ENCODE measurements around the gene EGR1.

The EGR1 gene

DNA sequence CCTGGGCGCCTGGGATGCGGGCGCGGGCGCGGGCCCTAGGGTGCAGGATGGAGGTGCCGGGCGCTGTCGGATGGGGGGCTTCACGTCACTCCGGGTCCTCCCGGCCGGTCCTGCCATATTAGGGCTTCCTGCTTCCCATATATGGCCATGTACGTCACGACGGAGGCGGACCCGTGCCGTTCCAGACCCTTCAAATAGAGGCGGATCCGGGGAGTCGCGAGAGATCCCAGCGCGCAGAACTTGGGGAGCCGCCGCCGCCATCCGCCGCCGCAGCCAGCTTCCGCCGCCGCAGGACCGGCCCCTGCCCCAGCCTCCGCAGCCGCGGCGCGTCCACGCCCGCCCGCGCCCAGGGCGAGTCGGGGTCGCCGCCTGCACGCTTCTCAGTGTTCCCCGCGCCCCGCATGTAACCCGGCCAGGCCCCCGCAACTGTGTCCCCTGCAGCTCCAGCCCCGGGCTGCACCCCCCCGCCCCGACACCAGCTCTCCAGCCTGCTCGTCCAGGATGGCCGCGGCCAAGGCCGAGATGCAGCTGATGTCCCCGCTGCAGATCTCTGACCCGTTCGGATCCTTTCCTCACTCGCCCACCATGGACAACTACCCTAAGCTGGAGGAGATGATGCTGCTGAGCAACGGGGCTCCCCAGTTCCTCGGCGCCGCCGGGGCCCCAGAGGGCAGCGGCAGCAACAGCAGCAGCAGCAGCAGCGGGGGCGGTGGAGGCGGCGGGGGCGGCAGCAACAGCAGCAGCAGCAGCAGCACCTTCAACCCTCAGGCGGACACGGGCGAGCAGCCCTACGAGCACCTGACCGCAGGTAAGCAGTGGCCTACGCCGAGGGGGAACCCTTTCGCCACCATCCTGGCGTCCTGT is at the start of gene EGR1:
TSS of gene EGR1 (plus strand) at position 219 of the 864 bp plus-strand sequence. CDS start at position 502, 283 bp downstream.
- Mint-ChIP-seq H3K27ac (peak within 1 kb of the TSS; percentile 90), H3K4me1 (peaks cover 45% of the 10 kb centered on the region), H3K4me3 (peak within 1 kb of the TSS; percentile 84), H3K36me3 (ENCODE audit: low read depth) (peaks cover 25% of the 10 kb centered on the region), H3K27me3 (no peaks in the 10 kb centered on the region), H3K9me3 (no peaks in the 10 kb centered on the region)
- DNase-seq: peak; percentile 94
- peak; percentile 64 for ATAC-seq

DNA sequence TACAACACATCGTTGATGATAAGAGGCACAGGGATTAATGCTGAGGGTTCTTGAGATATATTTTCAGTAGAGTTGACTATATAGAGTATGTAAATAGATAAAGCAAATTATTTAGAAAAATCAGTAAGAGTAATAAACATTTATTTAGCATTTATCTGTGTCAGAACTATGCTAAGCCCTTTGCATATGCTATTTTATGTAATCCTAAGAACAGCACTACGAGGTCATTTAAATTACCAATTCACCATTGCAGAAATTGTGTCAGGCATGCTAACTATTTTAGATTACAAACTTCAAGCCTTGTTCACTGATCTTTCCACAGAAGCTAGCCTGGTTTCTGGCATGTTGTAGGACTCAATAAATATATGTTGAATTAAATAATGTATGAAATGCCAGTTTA is 46.8 kb upstream of the EGR1 start:
- no peak overlapping the region for H3K4me3 Mint-ChIP-seq
- DNase-seq (no peak), ATAC-seq (no peak)
- no peak overlapping the region for H3K27ac Mint-ChIP-seq
- no peaks in the 10 kb centered on the region for H3K4me1 Mint-ChIP-seq
- no peaks in the 10 kb centered on the region for H3K9me3 Mint-ChIP-seq
- H3K27me3 Mint-ChIP-seq: no peaks in the 10 kb centered on the region
- H3K36me3 Mint-ChIP-seq (ENCODE audit: low read depth): peaks cover 47% of the 10 kb centered on the region

DNA sequence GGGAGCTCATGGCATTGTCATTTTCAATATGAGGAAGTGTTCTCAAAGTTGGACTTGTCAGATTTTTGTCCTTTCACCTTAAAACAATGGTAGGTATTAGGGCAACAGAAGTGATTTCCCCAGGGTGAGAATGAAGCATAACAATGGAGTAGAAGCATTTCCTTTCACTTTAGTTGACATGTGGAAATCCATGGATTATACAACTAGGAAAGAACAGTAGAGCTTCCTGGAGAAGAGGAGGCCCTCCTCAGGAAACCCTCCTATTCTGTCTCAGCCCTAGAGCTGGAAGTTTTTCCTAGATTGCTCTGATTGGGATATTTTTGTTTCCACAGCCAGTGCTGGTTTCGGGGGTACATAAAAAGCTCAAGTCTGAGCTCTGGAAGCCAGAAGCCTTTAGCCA is 40.2 kb upstream of the EGR1 start:
- H3K36me3 Mint-ChIP-seq (ENCODE audit: low read depth): peaks cover 55% of the 10 kb centered on the region
- DNase-seq: no peak
- no peaks in the 10 kb centered on the region for H3K27me3 Mint-ChIP-seq
- H3K4me1 Mint-ChIP-seq: no peaks in the 10 kb centered on the region
- no peak overlapping the region for H3K4me3 Mint-ChIP-seq
- H3K9me3 Mint-ChIP-seq: no peaks in the 10 kb centered on the region
- no peak for ATAC-seq
- H3K27ac Mint-ChIP-seq: no peak overlapping the region

DNA sequence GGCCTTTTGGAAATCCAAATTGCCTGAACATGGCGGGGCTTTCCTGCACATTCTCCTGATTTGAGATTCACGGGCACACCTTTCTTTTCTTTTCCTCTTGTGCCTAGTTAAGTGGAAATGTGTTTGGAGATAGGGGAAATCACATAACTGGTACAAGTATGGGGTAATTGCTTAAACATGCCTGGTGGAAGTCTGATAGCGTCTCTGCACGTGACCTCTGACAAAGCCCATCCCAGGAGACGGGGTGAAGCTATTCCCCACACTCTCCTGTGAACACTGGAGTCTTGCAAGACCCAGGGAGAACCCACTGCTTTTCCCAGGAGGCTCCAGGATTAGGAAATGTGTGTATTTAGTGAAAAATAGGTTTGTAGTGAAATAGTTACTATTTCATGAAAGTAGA is 29.3 kb upstream of the EGR1 start:
- DNase-seq (no peak), ATAC-seq (no peak)
- Mint-ChIP-seq H3K4me1 (peaks cover 10% of the 10 kb centered on the region), H3K27ac (no peak overlapping the region), H3K27me3 (no peaks in the 10 kb centered on the region), H3K36me3 (ENCODE audit: low read depth) (peaks cover 16% of the 10 kb centered on the region), H3K4me3 (no peak overlapping the region), H3K9me3 (no peaks in the 10 kb centered on the region)

DNA sequence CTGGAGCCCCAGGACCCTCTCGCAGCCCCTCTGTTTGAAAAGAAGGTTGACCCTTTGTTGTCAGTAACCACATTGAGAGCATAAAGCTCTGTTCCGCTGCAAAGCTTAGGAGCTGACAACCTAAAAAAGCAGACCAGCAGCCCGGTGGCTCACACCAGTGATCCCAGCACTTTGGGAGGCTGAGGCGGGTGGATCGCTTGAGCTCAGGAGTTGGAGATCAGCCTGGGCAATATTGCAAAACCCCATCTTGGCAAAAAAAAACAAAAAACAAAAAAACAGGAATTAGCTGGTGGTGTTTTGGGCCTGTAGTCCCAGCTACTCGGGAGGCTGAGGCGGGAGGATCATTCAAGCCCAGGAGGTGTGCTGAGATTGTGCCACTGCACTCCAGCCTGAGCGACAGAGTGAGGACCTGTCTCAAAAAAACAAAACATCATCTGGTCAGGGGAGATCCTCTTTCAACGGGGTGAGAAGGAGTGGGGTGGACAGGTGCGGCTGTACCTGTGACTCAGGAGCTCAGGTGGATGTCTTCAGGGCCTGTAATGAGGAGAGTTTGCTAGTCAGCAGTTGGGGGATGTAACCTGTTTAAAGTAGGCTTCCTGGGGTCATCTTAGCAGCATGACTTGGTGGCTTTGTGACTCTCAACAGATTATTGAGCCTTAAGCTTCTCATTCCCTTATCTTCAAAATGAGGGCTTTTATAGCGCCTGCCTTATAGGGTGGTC is 27.1 kb upstream of the EGR1 start:
- Mint-ChIP-seq H3K4me1 (peaks cover 10% of the 10 kb centered on the region), H3K27ac (peak overlapping the region; percentile 65), H3K9me3 (no peaks in the 10 kb centered on the region), H3K36me3 (ENCODE audit: low read depth) (peaks cover 10% of the 10 kb centered on the region), H3K27me3 (no peaks in the 10 kb centered on the region), H3K4me3 (peak overlapping the region; percentile 71)
- DNase-seq (no peak), ATAC-seq (no peak)

DNA sequence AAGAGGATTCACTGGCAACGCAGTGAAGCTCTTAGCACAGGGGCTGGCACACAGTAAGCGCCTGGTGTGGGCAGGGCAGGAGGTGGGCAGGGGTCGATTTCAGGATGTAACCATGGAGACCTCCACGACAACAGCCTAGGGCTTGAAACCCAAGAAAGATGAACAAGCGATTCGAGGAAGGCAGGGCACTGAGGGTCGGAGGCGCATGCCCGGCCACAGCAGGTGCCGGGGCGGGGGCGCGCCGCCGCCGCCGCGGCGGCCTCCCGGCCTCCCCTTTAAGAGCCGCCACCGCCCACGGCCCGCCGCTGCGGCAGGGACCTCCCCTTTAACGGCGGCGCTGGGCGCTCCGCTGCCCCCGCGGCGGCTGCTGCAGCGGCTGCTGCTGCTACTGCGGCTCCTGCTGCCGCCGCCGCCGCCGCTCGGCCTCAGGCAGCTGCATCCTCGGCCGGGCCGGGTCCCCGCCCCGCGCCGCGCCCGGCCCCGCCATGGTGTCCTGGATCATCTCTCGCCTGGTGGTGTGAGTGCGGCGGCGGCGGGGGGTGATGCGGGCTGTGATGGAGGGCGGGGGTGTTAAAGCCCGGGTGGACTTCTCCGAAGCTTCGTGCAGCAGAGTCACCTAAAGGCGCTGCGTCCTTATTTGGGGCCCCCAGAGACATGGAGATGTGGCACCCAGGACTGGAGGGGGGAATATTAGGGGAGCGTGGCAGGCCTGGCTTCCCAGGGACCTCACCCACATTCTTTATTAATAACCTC is 26.4 kb upstream of the EGR1 start, which contains the start of gene REEP2:
TSS of gene REEP2 (plus strand) at position 334 of the 753 bp plus-strand sequence. CDS start at position 486, 152 bp downstream.
- peaks cover 7% of the 10 kb centered on the region for H3K36me3 Mint-ChIP-seq (ENCODE audit: low read depth)
- peak; percentile 76 for DNase-seq
- ATAC-seq: peak; percentile 74
- peak within 1 kb of the TSS; percentile 65 for H3K27ac Mint-ChIP-seq
- H3K4me1 Mint-ChIP-seq: peaks cover 10% of the 10 kb centered on the region
- H3K27me3 Mint-ChIP-seq: no peaks in the 10 kb centered on the region
- peak within 1 kb of the TSS; percentile 71 for H3K4me3 Mint-ChIP-seq
- H3K9me3 Mint-ChIP-seq: no peaks in the 10 kb centered on the region

- Mint-ChIP-seq H3K4me1 (peaks cover 10% of the 10 kb centered on the region), H3K4me3 (peak overlapping the region; percentile 69)
- no peak for ATAC-seq
Measured at GRCh38 chr5:138439477-138440158, 25.7 kb upstream of the EGR1 start.

GRCh38 chr5:138440159-138441073 is 24.9 kb upstream of the EGR1 start:
- no peak overlapping the region for H3K27ac Mint-ChIP-seq
- H3K27me3 Mint-ChIP-seq: no peaks in the 10 kb centered on the region
- DNase-seq: no peak
- no peak for ATAC-seq
- H3K4me1 Mint-ChIP-seq: peaks cover 10% of the 10 kb centered on the region
- H3K9me3 Mint-ChIP-seq: no peaks in the 10 kb centered on the region
- H3K4me3 Mint-ChIP-seq: peak overlapping the region; percentile 30
- H3K36me3 Mint-ChIP-seq (ENCODE audit: low read depth): peaks cover 2% of the 10 kb centered on the region

More at GRCh38 chr5:138439477-138440158, 25.7 kb upstream of the EGR1 start:
- Mint-ChIP-seq H3K9me3 (no peaks in the 10 kb centered on the region), H3K36me3 (ENCODE audit: low read depth) (peaks cover 6% of the 10 kb centered on the region), H3K27ac (no peak overlapping the region), H3K27me3 (no peaks in the 10 kb centered on the region)
- no peak for DNase-seq

DNA sequence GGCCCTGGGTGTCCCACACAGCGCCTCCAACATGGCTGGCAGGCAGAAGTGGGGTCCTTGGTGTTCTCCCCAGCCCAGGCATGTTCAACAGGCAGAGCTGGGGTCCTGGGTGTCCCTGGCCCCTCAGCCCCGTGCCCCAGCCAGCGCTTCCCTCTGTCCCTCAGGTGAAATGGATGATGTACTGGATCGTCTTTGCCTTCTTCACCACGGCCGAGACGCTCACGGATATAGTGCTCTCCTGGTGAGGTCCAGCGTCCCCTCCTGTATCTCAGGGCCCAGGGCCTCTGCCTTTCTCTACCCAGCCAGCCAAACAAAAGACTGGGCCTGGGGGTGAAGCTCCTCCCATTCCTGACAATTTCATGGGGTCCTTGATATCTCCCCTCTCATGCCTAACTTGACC is 24.1 kb upstream of the EGR1 start:
- ATAC-seq (no peak), DNase-seq (no peak)
- Mint-ChIP-seq H3K27ac (no peak overlapping the region), H3K4me3 (no peak overlapping the region), H3K9me3 (no peaks in the 10 kb centered on the region), H3K27me3 (no peaks in the 10 kb centered on the region), H3K4me1 (peaks cover 10% of the 10 kb centered on the region), H3K36me3 (ENCODE audit: low read depth) (no peaks in the 10 kb centered on the region)

- Mint-ChIP-seq H3K4me3 (no peak overlapping the region), H3K9me3 (no peaks in the 10 kb centered on the region), H3K36me3 (ENCODE audit: low read depth) (no peaks in the 10 kb centered on the region), H3K27ac (no peak overlapping the region), H3K4me1 (peaks cover 4% of the 10 kb centered on the region), H3K27me3 (peaks cover 4% of the 10 kb centered on the region)
- ATAC-seq (no peak), DNase-seq (no peak)
Measured at GRCh38 chr5:138444078-138444773, 21.1 kb upstream of the EGR1 start.

- no peak overlapping the region for H3K4me3 Mint-ChIP-seq
- ATAC-seq: no peak
- H3K36me3 Mint-ChIP-seq (ENCODE audit: low read depth): no peaks in the 10 kb centered on the region
- no peaks in the 10 kb centered on the region for H3K9me3 Mint-ChIP-seq
- H3K27me3 Mint-ChIP-seq: peaks cover 4% of the 10 kb centered on the region
- H3K4me1 Mint-ChIP-seq: peaks cover 2% of the 10 kb centered on the region
- H3K27ac Mint-ChIP-seq: no peak overlapping the region
- DNase-seq: no peak
Measured at GRCh38 chr5:138444774-138445546, 20.3 kb upstream of the EGR1 start.

DNA sequence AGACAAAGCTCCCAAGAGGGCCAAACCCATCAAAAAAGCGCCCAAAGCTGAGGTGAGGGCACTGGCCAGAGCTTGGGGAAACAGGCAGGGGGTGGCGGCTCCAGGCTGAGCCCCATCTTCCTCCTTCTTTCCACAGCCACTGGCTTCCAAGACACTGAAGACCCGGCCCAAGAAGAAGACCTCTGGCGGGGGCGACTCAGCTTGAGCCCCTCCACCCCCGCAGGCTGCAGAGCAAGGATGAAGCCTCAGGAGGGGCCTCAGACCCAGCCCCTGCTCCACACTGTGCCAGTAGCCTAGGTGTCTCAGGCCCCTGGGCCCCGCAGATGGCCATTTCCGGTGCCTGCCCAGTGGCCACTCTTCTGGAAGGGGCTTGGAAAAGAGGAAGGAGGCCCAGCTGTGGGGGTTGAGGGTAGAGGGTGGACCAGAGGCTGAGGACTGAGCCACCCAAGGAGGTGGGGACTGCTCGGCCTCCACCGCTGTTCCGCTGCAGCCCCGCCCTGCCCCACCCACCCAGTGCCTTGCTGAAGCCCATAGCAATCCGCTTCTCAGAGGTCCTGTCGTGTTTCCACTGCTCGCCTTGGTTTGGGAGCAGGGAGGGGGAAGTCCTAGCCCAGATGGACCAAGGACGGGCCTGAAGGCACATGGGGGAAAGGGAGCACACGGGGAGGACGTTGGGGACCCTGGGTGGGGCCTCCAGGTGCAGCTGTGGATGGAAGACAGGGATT is 19.6 kb upstream of the EGR1 start:
- Mint-ChIP-seq H3K4me3 (no peak overlapping the region), H3K36me3 (ENCODE audit: low read depth) (no peaks in the 10 kb centered on the region), H3K9me3 (no peaks in the 10 kb centered on the region), H3K27me3 (peaks cover 4% of the 10 kb centered on the region), H3K4me1 (peaks cover 6% of the 10 kb centered on the region), H3K27ac (no peak overlapping the region)
- DNase-seq (no peak), ATAC-seq (no peak)

All from activated naive CD8-positive, alpha-beta T cell treated with anti-CD3 and anti-CD28 coated beads, Interleukin-2, amount 50 U/mL, for 24 hours (primary cell).